ENCODE measurements around the gene GPRC5C.

The GPRC5C gene

GRCh38 chr17:74453665-74454196 is 21.8 kb downstream of the GPRC5C start:
- peak in 1 of 2 experiments; percentile 57 for DNase-seq

DNA sequence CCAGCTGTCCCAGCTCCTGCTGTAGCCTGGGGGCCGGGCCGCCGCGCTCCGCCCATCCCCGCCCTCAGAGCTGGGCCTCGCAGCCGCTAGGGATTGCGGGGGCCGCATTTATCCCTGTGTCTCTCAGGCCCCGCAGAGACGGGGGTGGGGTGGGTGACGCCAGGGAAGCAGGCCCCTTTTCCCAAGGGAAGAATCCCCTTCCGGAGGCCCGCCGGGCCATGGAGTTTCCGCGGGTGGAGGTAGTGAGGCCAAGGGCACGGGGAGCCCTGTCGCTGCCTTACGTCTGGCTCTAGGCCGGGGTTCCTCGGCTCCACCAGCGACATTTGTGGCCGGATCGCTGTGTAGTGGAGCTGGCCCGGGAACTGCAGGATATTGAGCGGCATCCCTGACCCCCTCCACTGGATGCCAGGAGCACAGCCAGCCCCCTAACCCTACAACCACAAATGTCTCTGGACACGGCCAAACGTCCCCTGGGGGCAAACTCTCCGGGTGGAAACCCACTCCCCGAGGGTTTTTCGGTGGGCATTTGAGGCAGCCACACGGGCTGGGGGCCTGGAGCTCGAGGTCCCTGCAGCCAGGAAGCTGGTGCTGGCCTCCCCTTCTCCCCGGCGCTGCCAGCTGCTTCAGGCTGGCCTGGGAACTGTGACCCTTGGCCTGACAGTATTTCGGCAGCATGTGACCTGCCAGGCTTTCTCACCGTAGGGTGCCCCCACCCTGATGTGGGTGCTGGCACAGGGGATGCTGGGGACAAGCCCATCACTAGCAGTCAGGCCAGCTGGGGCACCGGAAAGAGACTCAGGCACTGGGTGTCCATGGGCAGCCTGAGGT is 22.5 kb downstream of the GPRC5C start:
- no peak for DNase-seq

GRCh38 chr17:74455025-74455545 is 23.2 kb downstream of the GPRC5C start:
- DNase-seq: no peak

- no peak for DNase-seq
Measured at GRCh38 chr17:74455821-74456220, 23.9 kb downstream of the GPRC5C start.

- peak in 1 of 2 experiments; percentile 20 for DNase-seq
Measured at GRCh38 chr17:74457146-74457819, 25.4 kb downstream of the GPRC5C start.

DNA sequence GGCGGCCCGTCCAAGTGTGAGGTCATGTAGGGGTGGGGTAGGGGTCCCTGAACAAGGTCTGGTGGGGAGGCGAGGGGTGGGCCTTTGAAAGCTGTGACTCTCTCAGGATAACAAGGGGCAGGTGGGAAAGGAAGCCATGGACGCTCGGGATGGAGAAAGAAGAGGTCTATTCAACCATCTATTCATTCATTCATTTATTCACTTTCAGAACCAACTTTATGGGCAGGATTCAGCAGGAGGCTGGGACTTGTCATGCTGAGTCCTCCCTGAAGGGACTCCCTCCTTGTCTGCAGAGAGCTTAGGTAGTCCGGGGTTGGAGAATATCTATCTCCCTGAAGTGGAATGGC is 25.9 kb downstream of the GPRC5C start:
- no peak for DNase-seq

DNA sequence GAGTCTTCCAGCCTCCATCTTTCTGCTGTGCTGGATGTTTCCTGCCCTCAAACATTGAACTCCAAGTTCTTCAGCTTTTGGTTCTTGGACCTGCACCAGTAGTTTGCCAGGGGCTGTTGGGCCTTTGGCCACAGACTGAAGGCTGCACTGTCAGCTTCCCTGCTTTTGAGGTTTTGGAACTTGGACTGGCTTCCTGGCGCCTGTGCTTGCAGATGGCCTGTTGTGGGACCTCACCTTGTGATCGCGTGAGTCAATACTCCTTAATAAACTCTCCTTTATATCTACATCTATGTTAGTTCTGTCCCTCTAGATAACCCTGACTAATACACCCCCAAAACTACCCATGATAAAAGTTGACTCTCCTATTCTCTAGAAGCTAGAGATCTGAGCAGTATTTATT is 26.9 kb downstream of the GPRC5C start:
- DNase-seq: no peak

DNA sequence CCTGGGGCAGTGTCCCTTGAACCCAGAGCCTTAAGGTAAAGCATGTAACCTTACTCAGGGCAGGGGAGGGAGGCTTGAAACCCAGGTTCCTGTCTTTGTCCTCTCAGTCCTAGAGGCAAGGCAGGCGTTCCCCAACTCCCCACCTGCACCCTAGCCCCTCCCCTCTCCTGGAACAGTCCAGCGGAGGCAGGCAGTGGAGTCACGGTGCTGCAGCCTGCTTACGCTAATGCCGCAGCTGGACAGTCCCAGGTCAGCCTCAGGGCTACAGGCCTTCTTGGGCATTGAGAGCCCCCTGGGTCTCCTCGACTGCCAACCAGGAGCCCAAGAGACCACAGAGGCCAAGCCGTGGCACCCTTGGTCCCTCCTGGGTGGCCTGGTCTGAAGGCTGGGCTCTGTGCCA is 27.7 kb downstream of the GPRC5C start:
- DNase-seq: no peak

- DNase-seq: no peak
Measured at GRCh38 chr17:74460241-74460640, 28.4 kb downstream of the GPRC5C start.

GRCh38 chr17:74460996-74461395 is 29.1 kb downstream of the GPRC5C start:
- no peak for DNase-seq

DNA sequence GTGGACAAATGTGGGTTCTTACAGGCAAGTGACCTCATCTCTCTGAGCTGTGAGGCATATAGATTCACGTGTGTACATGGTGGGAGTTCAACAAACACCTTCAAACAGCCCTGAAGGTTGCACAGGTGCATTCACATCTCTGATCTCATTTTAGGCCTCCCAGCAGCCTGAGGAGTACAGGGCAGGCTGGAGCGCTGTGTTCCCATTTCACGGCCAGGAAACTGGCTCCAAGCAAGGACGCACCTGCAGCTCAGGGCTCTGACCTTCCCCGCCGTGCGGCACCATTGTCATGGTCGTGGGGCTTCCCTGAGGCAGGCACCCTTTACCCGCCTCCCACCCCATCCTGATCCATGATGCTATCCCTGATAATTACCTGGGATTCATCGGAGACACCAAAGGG is 29.7 kb downstream of the GPRC5C start:
- no peak for DNase-seq

GRCh38 chr17:74464730-74465377 is 33.0 kb downstream of the GPRC5C start:
- DNase-seq: no peak

- DNase-seq: no peak
Measured at GRCh38 chr17:74465378-74466110, 33.7 kb downstream of the GPRC5C start.

DNA sequence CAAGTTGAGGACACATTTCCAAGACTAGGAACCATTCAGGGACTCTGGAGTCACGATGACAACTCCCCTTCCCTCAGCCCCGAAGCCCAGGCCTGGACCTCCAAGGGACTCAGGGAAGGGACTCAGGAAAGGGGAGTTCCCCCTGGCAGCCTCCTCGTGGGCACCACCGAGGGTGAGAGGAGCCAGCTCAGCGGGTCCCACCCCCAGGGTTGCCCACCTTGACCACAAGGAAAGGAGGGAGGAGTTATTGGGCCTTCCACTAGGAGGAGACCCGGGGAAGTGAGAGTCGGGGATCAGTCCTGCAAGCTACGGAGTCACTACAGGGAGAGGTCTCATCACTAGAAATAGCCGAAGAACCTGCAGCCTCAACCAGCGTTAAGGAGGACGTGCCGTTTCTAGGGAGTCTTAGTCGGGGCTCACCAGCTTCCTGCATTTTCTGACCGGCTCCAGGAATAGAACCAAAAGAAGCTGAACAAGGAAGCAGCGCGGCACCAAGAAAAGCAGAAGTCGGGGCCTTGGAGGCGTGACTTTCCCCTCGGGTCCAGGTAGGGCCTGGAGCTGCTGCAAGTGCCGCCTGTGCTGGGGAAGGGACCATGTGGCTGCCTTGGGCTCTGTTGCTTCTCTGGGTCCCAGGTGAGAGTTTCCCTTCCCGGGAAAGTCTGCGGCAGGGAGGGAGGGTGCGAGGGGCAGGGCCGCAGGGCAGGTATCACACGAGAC is 34.4 kb downstream of the GPRC5C start, which contains the start of gene CD300A:
Gene CD300A (plus strand): TSS at position 524 of the 717 bp plus-strand sequence. CDS start 70 bp downstream, at position 594.
- no peak for DNase-seq

GRCh38 chr17:74466828-74467184 is 34.9 kb downstream of the GPRC5C start:
- DNase-seq: no peak

DNA sequence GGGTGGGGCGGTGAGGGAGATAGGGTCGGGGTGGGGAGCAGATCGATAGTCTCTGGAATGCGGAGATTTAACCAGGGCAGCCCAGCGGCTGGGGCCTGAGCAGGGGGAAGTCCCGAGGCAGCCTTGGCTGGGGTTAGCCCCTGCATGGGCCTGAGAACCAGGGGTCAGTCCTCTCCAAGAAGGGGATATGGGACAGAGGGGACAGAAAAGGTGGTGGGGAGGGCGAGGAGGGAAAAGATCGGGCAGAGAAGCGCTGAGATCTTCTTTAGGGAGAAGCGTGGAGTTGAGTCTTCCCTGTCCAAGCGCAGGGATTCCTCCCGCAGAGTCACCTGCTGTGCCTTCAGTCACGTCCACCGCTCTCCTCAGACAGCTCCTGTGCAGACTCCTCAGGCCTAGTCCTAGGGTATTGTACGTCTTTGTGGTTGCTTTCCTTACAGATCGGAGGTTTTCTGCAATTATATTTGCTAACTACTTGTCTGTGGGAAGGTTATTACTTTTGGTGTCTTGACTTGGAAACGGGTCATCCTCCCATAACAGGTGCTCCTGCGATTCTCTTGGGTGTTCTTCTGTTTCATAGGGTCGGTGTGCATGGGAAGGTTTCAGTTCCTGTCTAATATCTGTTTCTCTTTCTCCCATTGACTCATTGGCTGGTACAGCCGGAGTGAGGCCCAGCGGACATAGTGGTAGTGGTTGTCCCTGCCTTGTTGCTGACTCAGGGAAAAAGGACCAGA is 35.5 kb downstream of the GPRC5C start:
- DNase-seq: no peak

DNA sequence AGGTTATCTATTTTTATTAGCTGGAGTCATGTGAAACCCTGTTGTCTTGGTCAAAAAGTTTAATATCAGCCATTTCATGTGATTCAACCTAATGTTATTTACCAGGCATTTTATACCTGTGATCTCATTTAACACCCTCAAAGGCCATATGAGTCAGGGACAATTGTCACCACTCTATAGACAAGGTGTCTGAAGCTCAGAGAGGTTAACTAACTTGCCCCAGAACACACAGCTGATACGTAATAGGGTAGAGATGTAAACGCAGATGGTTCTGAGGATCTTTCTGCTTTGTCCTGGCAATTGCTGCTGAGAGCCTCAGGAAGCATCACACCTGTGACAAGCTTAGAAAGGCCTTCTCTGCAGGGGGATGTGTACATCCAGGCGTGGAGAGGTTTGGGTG is 39.5 kb downstream of the GPRC5C start:
- DNase-seq: no peak

- no peak for DNase-seq
Measured at GRCh38 chr17:74472890-74473289, 41.0 kb downstream of the GPRC5C start.

- DNase-seq: no peak
Measured at GRCh38 chr17:74473294-74473693, 41.4 kb downstream of the GPRC5C start.

- DNase-seq: no peak
Measured at GRCh38 chr17:74474043-74474792, 42.3 kb downstream of the GPRC5C start.

GRCh38 chr17:74475189-74475588 is 43.3 kb downstream of the GPRC5C start:
- no peak for DNase-seq
